ENCODE data around the gene FBXW8.

DNA sequence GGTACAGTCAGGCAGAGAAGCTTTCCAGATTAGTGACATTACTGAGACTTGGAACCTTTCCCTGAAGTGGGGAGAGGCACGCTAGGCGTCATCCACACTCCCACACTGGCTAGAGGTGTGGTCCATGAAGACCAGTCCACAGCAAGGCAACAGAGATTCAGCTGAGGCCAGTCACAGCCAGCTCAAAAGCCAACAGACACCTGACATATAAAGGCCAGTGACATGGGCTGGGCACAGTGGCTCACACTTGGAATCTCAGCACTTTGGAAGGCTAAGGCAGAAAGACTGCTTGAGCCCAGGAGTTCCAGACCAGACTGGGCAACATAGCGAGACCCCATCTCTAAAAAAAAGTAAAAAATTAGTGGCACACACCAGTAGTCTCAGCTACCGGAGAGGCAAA, 40.4 kb upstream of the FBXW8 start:
- TF ChIP-seq POLR2A (IDR thresholded peaks at IDR 0.05) (no peak), CTCF (IDR thresholded peaks at IDR 0.05) (no peak)

Data from esophagus squamous epithelium (tissue), 4 donors.